B cell (primary cell): ENCODE measurements around the gene RBM39. TPM values are rescaled to one million over a fixed set of nuclear protein-coding genes. Genes with fewer than 3 reads are reported as not detected.

ENCODE experiments used
- ATAC-seq: fragments of 200-7000 bp; cut with Tn5 transposase; one replicate; pipeline ENCODE4 v1.10.0; 2021; ENCODE audit warnings: low read depth, mild to moderate bottlenecking, moderate number of reproducible peaks, moderate library complexity
- CTCF ChIA-PET: fragments of 350-600 bp; sonication (Branson Sonifier 250); formaldehyde crosslinking; loops from one replicate; lab custom pipeline; 2021; ENCODE audit warnings: antibody characterized with exemption, inconsistent platforms; lab: Charles Lee
- POLR2A ChIA-PET: fragments of 350-600 bp; sonication (Branson Sonifier 250); formaldehyde crosslinking; loops from one replicate; lab custom pipeline; 2021; ENCODE audit warnings: antibody characterized with exemption; lab: Charles Lee
- DNase-seq: peaks from one replicate; pipeline ENCODE4 v3.0.0; 2013
- H2AFZ ChIP-seq: 2 replicates; pipeline ENCODE4 v1.6.1; 2012; ENCODE audit warnings: mild to moderate bottlenecking, low read depth, low read length; ENCODE audit not compliant: insufficient read depth, poor library complexity, severe bottlenecking
- H3K27ac ChIP-seq, 2 donors: 1 replicate in 1 of 2; 2 replicates in 1 of 2; pipeline ENCODE4 v1.5.1; 2012 to 2013; ENCODE audit warnings: low read length in 2 of 2, mild to moderate bottlenecking in 2 of 2, moderate library complexity in 1 of 2
- H3K27me3 ChIP-seq, 4 experiments: fragments of 200-600 bp in 1 of 4; sonication (generic) in 1 of 4; replicated peaks in 1 of 4; 1 replicate in 2 of 4; 2 replicates in 2 of 4; pipeline versions ENCODE4 v1.6.1 to v1.7.0; 2013 to 2016; ENCODE audit warnings: low read length in 3 of 4, mild to moderate bottlenecking in 2 of 4, mixed read lengths in 1 of 4, moderate library complexity in 1 of 4; ENCODE audit not compliant: insufficient read depth in 4 of 4, control insufficient read depth in 3 of 4; ENCODE audit errors: control extremely low read depth in 1 of 4
- H3K36me3 ChIP-seq, 2 experiments: replicated peaks in 1 of 2; 1 replicate in 1 of 2; 2 replicates in 1 of 2; pipeline versions ENCODE4 v1.6.1 to v1.7.1; 2013; ENCODE audit warnings: low read length in 1 of 2; ENCODE audit not compliant: insufficient read depth in 2 of 2, control insufficient read depth in 1 of 2; ENCODE audit errors: control extremely low read depth in 1 of 2, extremely low read depth in 1 of 2
- H3K4me1 ChIP-seq, 2 donors: fragments of 200-600 bp in 1 of 2; sonication (generic) in 1 of 2; 1 replicate in 1 of 2; 2 replicates in 1 of 2; pipeline versions ENCODE4 v1.5.1 to v1.6.1; 2013 to 2017; ENCODE audit warnings: low read length in 2 of 2; ENCODE audit not compliant: control insufficient read depth in 2 of 2, insufficient read depth in 2 of 2
- H3K4me2 ChIP-seq: replicated peaks from 2 replicates; pipeline ENCODE3; 2012; ENCODE audit warnings: mild to moderate bottlenecking, low read depth, low read length; ENCODE audit not compliant: poor library complexity, severe bottlenecking
- H3K4me3 ChIP-seq, 5 experiments: fragments of 200-600 bp in 1 of 5; sonication (generic) in 1 of 5; 1 replicate in 3 of 5; 2 replicates in 2 of 5; pipeline versions ENCODE4 v1.5.1 to v1.7.0; 2011 to 2016; ENCODE audit warnings: low read length in 4 of 5, mild to moderate bottlenecking in 4 of 5, low read depth in 2 of 5, control low read depth in 1 of 5, moderate library complexity in 1 of 5; ENCODE audit not compliant: insufficient read depth in 1 of 5; ENCODE audit errors: control extremely low read depth in 1 of 5, extremely low read depth in 1 of 5
- H3K79me2 ChIP-seq: fragments of 200-600 bp; sonication (generic); one replicate; pipeline ENCODE4 v1.6.0; 2016; ENCODE audit warnings: low read length; ENCODE audit not compliant: control insufficient read depth, insufficient read depth
- H3K9ac ChIP-seq: fragments of 200-600 bp; sonication (generic); 2 replicates; pipeline ENCODE4 v1.6.1; 2017; ENCODE audit warnings: mild to moderate bottlenecking, low read length, moderate library complexity
- H3K9me3 ChIP-seq, 3 donors: one replicate each; pipeline versions ENCODE4 v1.6.1 to v1.7.1; 2013; ENCODE audit warnings: low read length in 2 of 3; ENCODE audit not compliant: control insufficient read depth in 2 of 3, insufficient read depth in 1 of 3; ENCODE audit errors: control extremely low read depth in 1 of 3
- H4K20me1 ChIP-seq: 2 replicates; pipeline ENCODE4 v1.6.0; 2012; ENCODE audit warnings: mild to moderate bottlenecking, low read length; ENCODE audit not compliant: insufficient read depth, control insufficient read depth, poor library complexity, severe bottlenecking
- H3K27ac Mint-ChIP-seq: one replicate; pipeline ENCODE4 v1.8.0; 2021; ENCODE audit warnings: mixed read lengths
- H3K27me3 Mint-ChIP-seq: one replicate; pipeline ENCODE4 v1.8.0; 2021; ENCODE audit warnings: mixed read lengths
- H3K4me1 Mint-ChIP-seq: one replicate; pipeline ENCODE4 v1.8.0; 2021; ENCODE audit warnings: mixed read lengths
- H3K4me3 Mint-ChIP-seq: one replicate; pipeline ENCODE4 v1.8.0; 2021; ENCODE audit warnings: mixed read lengths
- H3K9me3 Mint-ChIP-seq: one replicate; pipeline ENCODE4 v1.8.0; 2022; ENCODE audit warnings: mixed read lengths; ENCODE audit not compliant: insufficient read depth
- EZH2 ChIP-seq: IDR thresholded peaks from 2 replicates; pipeline ENCODE4 v1.6.1; 2012; ENCODE audit warnings: borderline replicate concordance, low read depth, mild to moderate bottlenecking, moderate library complexity, low read length; ENCODE audit not compliant: insufficient read depth, poor library complexity, severe bottlenecking
- WGBS: methylation state at CpG from one replicate; pipeline ENCODE4 v1.1.5; 2013; ENCODE audit warnings: missing lambda C conversion rate; ENCODE audit not compliant: insufficient coverage; 5-methylcytosine and 5-hydroxymethylcytosine counted together
- intact Hi-C: fragments of 100-400 bp; cut with micrococcal nuclease; formaldehyde crosslinking; loops from one replicate; pipeline ENCODE4 v1.10.0; 2022
- polyA plus RNA-seq: library from polyadenylated mRNA; depleted of rRNA; stranded (reverse); fragments of >200 nt; gene quantifications from 2 replicates; pipeline ENCODE4 v1.2.3, GENCODE V29; 2012
- total RNA-seq, 2 donors: library from RNA; stranded (reverse); fragments of 120-200 nt in 1 of 2; gene quantifications; 1 replicate in 1 of 2; 2 replicates in 1 of 2; pipeline versions ENCODE4 v1.2.3 to v1.2.4, GENCODE V29; 2013 to 2022
- TF ChIP-seq, protein P1 (sequence below): fragments of 200-600 bp; IDR thresholded peaks from one replicate; pipeline ENCODE4 v1.8.0; 2022; ENCODE audit warnings: antibody characterized with exemption, mild to moderate bottlenecking

RBM39 gene
- total and polyA plus RNA-seq, 2 donors (not counting 1 experiment from before 2014, with no cell fraction given): 217 to 689 TPM

DNA sequence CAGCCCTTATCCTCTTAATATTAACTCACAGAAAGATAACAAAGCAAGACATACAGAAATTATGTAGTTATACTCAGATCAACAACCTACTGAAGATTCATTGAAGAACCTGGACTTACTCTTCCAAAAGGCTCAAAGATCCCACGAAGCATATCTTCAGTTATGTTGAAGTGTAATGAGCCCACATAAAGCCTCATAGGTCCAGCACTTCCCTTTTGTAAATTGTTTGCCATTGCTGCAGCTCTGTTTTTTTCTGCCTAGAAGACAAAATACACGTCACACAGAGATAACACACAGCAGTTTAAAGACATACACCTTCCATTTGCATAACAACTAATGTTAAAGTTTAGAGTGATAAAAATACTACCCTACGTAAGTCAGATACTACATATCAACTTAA, 20.4 kb downstream of the RBM39 start:
- intact Hi-C loops: loop anchor here (10.0 kb wide), 1 partner anchor 53 kb away; the partner anchor contains the start of gene PHF20
- Mint-ChIP-seq H3K4me1 (peaks cover 10% of the 10 kb centered on the region), H3K27ac (no peak overlapping the region), H3K4me3 (no peak overlapping the region), H3K9me3 (no peaks in the 10 kb centered on the region), H3K27me3 (no peaks in the 10 kb centered on the region)
- ChIA-PET CTCF (interaction anchor here (2.3 kb wide), 1 partner anchor 9 kb away, joined by 8 read pairs; no protein-coding TSS in a partner anchor), POLR2A (no interaction called here)
- DNase-seq: no peak
- H3K4me2 ChIP-seq: no peak overlapping the region
- no peaks in the 10 kb centered on the region for H3K27me3 ChIP-seq
- H2AFZ ChIP-seq: no peak overlapping the region
- no CpG with 5 or more reads among the region's 3 CpGs for WGBS
- no peak overlapping the region for H3K9ac ChIP-seq
- no peak overlapping the region for H3K4me3 ChIP-seq
- no peaks in the 10 kb centered on the region for H3K4me1 ChIP-seq
- H3K27ac ChIP-seq: no peak overlapping the region
- peaks cover 95% of the 10 kb centered on the region for H4K20me1 ChIP-seq
- ATAC-seq: no peak
- H3K9me3 ChIP-seq: no peaks in the 10 kb centered on the region
- TF ChIP-seq EZH2: no peak
- TF ChIP-seq, protein P1, sequence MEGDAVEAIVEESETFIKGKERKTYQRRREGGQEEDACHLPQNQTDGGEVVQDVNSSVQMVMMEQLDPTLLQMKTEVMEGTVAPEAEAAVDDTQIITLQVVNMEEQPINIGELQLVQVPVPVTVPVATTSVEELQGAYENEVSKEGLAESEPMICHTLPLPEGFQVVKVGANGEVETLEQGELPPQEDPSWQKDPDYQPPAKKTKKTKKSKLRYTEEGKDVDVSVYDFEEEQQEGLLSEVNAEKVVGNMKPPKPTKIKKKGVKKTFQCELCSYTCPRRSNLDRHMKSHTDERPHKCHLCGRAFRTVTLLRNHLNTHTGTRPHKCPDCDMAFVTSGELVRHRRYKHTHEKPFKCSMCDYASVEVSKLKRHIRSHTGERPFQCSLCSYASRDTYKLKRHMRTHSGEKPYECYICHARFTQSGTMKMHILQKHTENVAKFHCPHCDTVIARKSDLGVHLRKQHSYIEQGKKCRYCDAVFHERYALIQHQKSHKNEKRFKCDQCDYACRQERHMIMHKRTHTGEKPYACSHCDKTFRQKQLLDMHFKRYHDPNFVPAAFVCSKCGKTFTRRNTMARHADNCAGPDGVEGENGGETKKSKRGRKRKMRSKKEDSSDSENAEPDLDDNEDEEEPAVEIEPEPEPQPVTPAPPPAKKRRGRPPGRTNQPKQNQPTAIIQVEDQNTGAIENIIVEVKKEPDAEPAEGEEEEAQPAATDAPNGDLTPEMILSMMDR: no peak
- H3K79me2 ChIP-seq: peaks cover 98% of the 10 kb centered on the region
- H3K36me3 ChIP-seq: peaks cover 36 to 94% of the 10 kb centered on the region in 2 experiments

DNA sequence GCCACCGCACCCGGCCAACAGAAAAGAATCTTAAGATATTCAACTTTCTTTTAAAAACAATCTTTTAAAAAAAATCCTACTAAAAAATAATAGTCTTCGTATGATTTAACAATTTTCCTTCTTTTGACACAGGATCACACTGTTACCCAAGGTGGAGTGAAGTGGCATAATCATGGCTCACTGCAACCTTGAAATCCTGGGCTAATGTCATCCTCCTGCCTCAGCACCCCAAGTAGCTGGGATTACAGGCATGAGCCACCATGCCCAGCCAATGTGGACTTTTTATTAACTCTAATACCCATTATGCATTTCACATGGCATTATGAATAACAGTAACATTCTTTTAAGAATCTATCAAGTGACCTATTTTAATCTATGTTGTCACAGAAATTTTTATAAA, 20.8 kb downstream of the RBM39 start:
- Histone ChIP-seq H3K36me3 (peaks cover 35 to 94% of the 10 kb centered on the region in 2 experiments), H3K9me3 (no peaks in the 10 kb centered on the region), H3K27me3 (no peaks in the 10 kb centered on the region), H3K4me3 (no peak overlapping the region), H3K79me2 (peaks cover 98% of the 10 kb centered on the region), H4K20me1 (peaks cover 95% of the 10 kb centered on the region), H3K27ac (no peak overlapping the region), H2AFZ (no peak overlapping the region), H3K9ac (no peak overlapping the region), H3K4me2 (no peak overlapping the region), H3K4me1 (no peaks in the 10 kb centered on the region)
- Mint-ChIP-seq H3K4me3 (no peak overlapping the region), H3K4me1 (peaks cover 10% of the 10 kb centered on the region), H3K9me3 (no peaks in the 10 kb centered on the region), H3K27ac (no peak overlapping the region), H3K27me3 (no peaks in the 10 kb centered on the region)
- ATAC-seq (no peak), DNase-seq (no peak)
- POLR2A ChIA-PET: no interaction called here
- WGBS: no CpG with 5 or more reads among the region's 3 CpGs
- no peak for TF ChIP-seq EZH2
- TF ChIP-seq, protein P1: no peak
- CTCF ChIA-PET: interaction anchor here (2.3 kb wide), 1 partner anchor 10 kb away, joined by 8 read pairs; no protein-coding TSS in a partner anchor
- intact Hi-C loops: loop anchor here (10.0 kb wide), 1 partner anchor 54 kb away; the partner anchor contains the start of gene PHF20
